Subcutaneous abdominal adipose tissue (tissue), 5 donors: Measurements from ENCODE around the gene ASCC1.
"Not testable (repeated sequence)": the region's sequence is repeated elsewhere in the genome, so short reads cannot be mapped to it uniquely, and the experiment has no call there.

Experiments
- H3K27ac ChIP-seq: one replicate; pipeline ENCODE4 v1.7.0; 2013; ENCODE audit warnings: low read depth, mild to moderate bottlenecking, inconsistent platforms, low read length, moderate library complexity
- H3K27me3 ChIP-seq, 5 donors: one replicate each; pipeline ENCODE4 v1.7.0; 2013; ENCODE audit warnings: low read length in 5 of 5, inconsistent platforms in 1 of 5; ENCODE audit not compliant: control insufficient read depth in 5 of 5, insufficient read depth in 4 of 5
- H3K36me3 ChIP-seq, 5 donors: one replicate each; pipeline ENCODE4 v1.7.0; 2013; ENCODE audit warnings: low read length in 5 of 5; ENCODE audit not compliant: control insufficient read depth in 5 of 5, insufficient read depth in 5 of 5
- H3K4me1 ChIP-seq, 5 donors: one replicate each; pipeline ENCODE4 v1.7.0; 2013; ENCODE audit warnings: low read length in 5 of 5, mild to moderate bottlenecking in 3 of 5, moderate library complexity in 1 of 5; ENCODE audit not compliant: control insufficient read depth in 5 of 5, insufficient read depth in 5 of 5
- H3K4me3 ChIP-seq, 5 donors: one replicate each; pipeline ENCODE4 v1.7.0; 2013; ENCODE audit warnings: low read length in 5 of 5, low read depth in 1 of 5
- H3K9ac ChIP-seq, 5 donors: one replicate each; pipeline ENCODE4 v1.7.0; 2013; ENCODE audit warnings: low read length in 5 of 5, mild to moderate bottlenecking in 4 of 5, moderate library complexity in 3 of 5
- H3K9me3 ChIP-seq, 5 donors: one replicate each; pipeline ENCODE4 v1.7.0; 2013; ENCODE audit warnings: low read length in 5 of 5; ENCODE audit not compliant: control insufficient read depth in 5 of 5
- donor health status: healthy.
- donor health status: healthy.
- donor health status: healthy.
- donor health status: healthy.
- donor health status: healthy.

The ASCC1 gene

DNA sequence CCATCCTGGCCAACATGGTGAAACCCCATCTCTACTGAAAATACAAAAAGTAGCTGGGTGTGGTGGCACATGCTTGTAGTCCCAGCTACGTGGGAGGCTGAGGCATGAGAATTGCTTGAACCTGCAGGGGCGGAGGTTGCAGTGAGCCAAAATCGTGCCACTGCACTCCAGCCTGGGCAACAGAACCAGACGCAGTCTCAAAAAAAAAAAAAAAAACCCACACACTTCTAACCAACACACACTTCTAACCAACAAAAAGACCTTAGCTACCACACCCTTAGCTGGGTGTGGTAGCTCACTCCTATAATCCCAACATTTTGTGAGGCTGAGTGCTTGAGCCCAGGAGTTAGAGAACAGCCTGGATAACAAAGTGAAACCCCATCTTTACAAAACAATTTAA, 93.9 kb downstream of the ASCC1 start:
- no peak overlapping the region for H3K27ac ChIP-seq
- H3K9ac ChIP-seq, result no peak overlapping the region
- H3K4me1 ChIP-seq, result no peaks in the 10 kb centered on the region
- H3K4me3 ChIP-seq, result no peak overlapping the region
- H3K36me3 ChIP-seq, result peaks cover 0 to 6% (median 0%) of the 10 kb centered on the region in 5 donors
- H3K27me3 ChIP-seq, result no peaks in the 10 kb centered on the region
- no peaks in the 10 kb centered on the region for H3K9me3 ChIP-seq

DNA sequence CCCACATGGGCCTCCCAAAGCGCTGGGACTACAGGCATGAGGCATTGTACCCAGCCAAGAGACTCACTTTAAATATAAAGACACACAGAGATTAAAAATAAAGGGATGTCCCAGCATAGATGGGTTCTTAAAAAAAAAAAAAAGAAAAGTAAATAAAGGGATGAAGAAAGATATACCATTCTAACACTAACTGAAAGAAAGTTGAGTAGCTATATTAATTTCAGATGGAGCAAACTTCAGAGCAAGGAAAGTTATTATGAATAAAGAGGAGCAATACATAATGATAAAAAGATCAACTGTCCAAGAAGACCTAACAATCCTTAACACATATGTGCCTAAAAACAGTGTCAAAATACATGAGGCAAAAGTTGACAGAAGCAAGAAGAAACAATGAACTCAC, 94.7 kb downstream of the ASCC1 start:
- no peak overlapping the region for H3K9ac ChIP-seq
- H3K27me3 ChIP-seq, result no peaks in the 10 kb centered on the region
- peaks cover 0 to 3% (median 0%) of the 10 kb centered on the region in 5 donors for H3K36me3 ChIP-seq
- H3K4me3 ChIP-seq, result no peak overlapping the region
- no peaks in the 10 kb centered on the region for H3K4me1 ChIP-seq
- peaks cover 0 to 2% (median 0%) of the 10 kb centered on the region in 5 donors for H3K9me3 ChIP-seq
- no peak overlapping the region for H3K27ac ChIP-seq

DNA sequence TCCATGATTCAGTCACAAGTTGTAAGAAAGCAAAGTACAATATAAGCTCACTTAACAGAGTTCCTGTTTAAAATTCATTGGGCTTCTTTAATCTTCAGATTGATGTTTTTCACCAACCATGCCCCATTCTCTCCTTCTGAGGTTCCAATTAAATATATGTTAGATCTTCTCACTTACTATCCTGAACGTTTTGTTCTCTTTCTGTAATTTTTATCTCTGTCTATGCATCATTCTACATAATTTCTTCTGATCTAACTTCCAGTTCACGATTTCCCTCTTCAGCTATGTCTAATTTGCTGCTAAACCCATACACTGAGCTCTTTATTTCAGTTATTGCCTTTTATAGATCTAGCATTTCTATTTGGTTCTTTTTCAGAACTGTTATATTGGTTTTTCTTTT, 99.7 kb downstream of the ASCC1 start:
- no peak overlapping the region for H3K4me3 ChIP-seq
- H3K4me1 ChIP-seq, result no peaks in the 10 kb centered on the region
- H3K9me3 ChIP-seq, result peaks cover 0 to 2% (median 0%) of the 10 kb centered on the region in 5 donors
- no peak overlapping the region for H3K27ac ChIP-seq
- H3K36me3 ChIP-seq, result peaks cover 0 to 2% (median 0%) of the 10 kb centered on the region in 5 donors
- no peaks in the 10 kb centered on the region for H3K27me3 ChIP-seq
- no peak overlapping the region for H3K9ac ChIP-seq

DNA sequence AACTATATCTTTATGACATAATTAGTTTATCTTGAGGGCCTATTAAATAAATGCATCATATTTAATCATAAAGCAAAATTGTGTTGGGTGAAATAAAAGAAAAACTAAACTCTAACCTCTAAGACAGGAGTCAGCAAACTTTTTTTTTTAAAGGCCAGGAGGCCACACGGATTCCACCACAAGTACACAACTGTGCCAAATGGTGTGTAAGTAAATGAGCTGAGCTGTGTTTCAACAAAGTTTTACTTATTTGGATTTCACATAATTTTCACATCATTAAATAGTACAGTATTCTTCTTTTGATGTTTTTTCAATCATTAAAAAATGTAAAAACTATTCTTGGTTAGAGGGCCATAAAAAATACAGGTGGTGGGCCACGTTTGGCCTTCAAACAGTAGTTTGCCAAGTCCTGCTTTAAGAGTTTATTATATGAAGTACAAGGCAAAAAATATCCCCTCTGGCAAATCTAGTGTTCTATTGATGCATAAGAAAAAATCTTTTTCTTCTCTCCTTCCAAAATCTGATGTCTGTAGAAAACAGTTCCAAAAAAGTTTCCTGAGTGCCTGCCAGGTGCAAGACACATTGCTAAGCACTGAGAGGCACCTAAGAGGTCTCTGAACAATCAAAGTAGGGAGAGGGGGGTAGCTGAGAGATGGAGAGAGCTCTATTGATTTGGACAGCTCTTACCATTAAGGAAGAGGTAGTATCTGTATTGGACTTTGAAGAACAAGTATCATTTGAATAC, 101.2 kb downstream of the ASCC1 start:
- peaks cover 0 to 2% (median 0%) of the 10 kb centered on the region in 5 donors for H3K9me3 ChIP-seq
- H3K4me1 ChIP-seq, result no peaks in the 10 kb centered on the region
- no peaks in the 10 kb centered on the region for H3K27me3 ChIP-seq
- H3K27ac ChIP-seq, result no peak overlapping the region
- no peak overlapping the region for H3K4me3 ChIP-seq
- peaks cover 0 to 3% (median 2%) of the 10 kb centered on the region in 5 donors for H3K36me3 ChIP-seq
- H3K9ac ChIP-seq, result no peak overlapping the region

DNA sequence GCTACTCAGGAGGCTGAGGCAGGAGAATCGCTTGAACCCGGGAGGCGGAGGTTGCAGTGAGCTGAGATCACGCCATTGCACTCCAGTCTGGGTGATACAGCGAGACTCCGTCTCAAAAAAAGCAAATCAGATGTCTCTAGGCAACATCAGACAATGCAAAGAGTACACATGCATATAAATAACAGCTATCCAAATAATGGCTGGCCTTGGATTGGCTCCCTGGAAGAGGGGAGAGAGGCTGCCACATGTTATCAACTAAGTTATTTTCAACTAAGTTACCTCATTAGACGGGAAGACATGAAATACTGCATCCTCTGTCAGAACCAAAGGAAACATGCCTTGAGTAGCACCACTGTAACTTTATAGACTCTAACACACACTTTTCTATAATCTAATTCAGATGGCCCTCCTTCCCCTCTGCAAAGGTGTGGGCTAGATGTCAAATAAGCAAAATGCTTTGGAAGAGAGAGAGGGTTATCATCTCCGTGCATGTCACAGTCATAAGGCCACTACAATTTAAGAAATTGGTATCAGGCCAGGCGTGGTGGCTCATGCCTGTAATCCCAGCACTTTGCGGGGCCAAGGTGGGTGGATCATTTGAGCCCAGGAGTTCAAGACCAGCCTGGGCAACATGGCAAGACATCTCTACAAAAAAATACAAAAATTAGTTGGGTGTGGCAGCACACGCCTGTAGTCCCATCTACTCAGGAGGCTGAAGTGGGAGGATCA, 105.2 kb downstream of the ASCC1 start:
- no peaks in the 10 kb centered on the region for H3K27me3 ChIP-seq
- H3K9me3 ChIP-seq, result no peaks in the 10 kb centered on the region
- H3K4me1 ChIP-seq, result no peaks in the 10 kb centered on the region
- H3K9ac ChIP-seq, result no peak overlapping the region
- H3K27ac ChIP-seq, result no peak overlapping the region
- no peak overlapping the region for H3K4me3 ChIP-seq
- H3K36me3 ChIP-seq, result peaks cover 0 to 3% (median 2%) of the 10 kb centered on the region in 5 donors

DNA sequence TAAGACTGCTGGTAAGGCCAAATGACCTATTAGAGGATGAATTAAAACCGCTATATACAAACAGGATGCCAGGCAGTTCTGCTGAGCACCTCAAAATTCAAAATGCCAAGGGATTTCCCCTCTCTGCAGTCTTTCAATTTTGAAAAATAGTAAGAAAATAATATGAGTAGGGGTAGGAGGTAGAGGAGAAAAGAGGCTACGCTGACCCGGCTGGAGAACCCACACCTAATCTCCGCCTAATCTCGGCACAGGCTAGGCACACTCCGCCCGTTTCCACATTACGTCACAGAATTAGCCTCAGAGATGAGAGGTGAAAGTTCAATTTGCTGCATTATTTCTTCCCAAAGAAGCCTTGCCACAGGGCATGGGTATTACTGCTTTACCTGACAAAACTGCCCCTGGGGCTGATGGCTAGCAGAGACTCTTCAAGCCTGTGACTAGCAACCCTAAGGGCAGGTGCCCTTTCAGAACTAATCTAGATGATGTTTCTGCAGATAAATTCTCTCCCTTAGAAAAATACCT, 106.4 kb downstream of the ASCC1 start:
- H3K9ac ChIP-seq, result no peak overlapping the region
- H3K27me3 ChIP-seq, result no peaks in the 10 kb centered on the region
- H3K4me3 ChIP-seq, result no peak overlapping the region
- peaks cover 0 to 9% (median 0%) of the 10 kb centered on the region in 5 donors for H3K36me3 ChIP-seq
- no peak overlapping the region for H3K27ac ChIP-seq
- H3K9me3 ChIP-seq, result no peaks in the 10 kb centered on the region
- H3K4me1 ChIP-seq, result no peaks in the 10 kb centered on the region

DNA sequence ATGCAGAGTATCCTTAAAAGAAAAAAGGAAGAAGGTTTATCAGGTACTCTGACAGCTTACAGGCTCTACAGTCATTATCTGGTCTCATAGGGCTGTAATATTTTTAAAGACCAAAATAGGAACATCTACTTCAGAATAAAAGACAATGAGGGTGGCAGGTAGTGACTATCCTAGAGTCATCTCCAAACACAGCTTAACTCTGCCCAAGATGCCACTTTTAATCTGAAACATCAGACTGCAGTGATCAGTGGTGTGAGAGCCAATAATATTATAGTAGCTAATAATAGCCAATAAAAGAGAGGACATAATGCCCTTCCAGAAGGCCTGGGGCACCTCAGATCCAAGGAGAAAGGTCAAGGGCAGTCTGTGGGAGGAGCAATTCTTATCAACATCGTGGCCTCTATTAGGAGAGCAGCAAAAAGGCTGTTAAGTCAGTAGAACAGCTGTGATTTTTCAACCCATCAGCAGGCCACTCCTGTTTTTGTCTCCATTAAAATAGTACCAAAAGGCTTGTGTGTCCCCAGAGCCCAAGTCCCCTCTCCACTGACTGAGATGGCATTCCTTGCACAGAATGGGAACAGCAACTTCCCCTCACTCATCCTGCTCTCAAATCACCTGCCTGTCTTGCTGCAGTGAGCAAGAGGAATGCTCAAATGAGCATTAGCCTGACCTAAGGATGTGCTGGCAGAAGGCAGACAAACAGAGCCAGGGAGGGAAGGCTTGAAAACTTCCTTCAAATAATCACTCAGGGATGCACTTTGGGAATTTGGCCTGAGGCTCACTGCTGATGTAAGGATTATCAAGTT, 107.0 kb downstream of the ASCC1 start:
- Histone ChIP-seq H3K36me3 (peaks cover 0 to 9% (median 0%) of the 10 kb centered on the region in 5 donors), H3K27me3 (no peaks in the 10 kb centered on the region), H3K27ac (no peak overlapping the region), H3K9me3 (no peaks in the 10 kb centered on the region), H3K9ac (no peak overlapping the region), H3K4me3 (no peak overlapping the region), H3K4me1 (no peaks in the 10 kb centered on the region)

DNA sequence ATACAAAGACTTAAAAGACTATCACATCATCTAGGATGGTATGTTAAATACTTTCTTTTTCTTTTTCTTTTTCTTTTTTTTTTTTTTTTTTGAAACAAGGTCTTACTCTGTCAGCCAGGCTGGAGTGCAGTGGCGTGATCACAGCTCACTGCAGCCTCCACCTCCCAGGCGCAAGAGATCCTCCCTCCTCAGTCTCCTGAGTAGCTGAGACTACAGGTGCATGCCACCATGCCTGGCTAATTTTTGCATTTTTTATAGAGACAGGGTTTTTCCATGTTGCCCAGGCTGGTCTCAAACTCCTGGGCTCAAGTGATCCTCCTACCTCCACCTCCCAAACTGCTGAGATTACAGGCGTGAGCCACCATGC, 108.1 kb downstream of the ASCC1 start:
- H3K9ac ChIP-seq, H3K27me3 ChIP-seq, H3K4me3 ChIP-seq, H3K4me1 ChIP-seq, H3K27ac ChIP-seq, H3K9me3 ChIP-seq: not testable (repeated sequence)
- H3K36me3 ChIP-seq, result peaks cover 0 to 12% (median 0%) of the 10 kb centered on the region in 5 donors

DNA sequence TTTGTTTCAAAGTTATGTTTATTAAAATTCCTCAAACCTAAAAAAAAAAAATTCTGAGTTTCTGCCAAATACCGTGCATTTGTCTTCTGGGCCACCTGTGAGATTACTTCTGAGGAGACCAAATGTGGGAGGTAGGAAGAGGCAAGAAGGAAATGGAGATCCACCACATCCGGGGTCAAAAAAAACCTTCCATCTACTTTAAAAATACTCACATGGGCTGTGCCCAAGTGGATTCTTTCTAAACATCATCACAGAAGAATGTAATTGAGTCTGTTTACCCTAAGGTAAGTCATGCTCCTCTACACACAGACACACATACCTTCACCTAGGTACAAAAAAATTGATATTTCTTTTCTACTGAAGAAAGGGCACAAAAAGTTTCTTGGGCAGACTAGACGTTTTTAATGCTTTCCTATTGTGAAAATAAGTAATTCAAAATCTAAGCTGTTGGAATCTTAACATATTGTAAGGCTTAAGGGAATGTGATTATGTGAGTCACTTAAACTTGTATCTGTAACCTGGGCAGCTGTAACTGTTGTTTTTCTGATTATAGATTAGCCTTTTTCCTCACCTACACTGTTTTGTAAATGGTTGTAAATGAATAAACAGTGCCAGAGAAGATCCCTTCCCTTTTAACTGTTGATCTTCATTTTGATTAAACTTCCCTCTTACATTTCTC, 108.6 kb downstream of the ASCC1 start:
- Histone ChIP-seq H3K9ac (no peak overlapping the region), H3K9me3 (no peaks in the 10 kb centered on the region), H3K4me3 (no peak overlapping the region), H3K36me3 (peaks cover 0 to 16% (median 2%) of the 10 kb centered on the region in 5 donors), H3K27me3 (no peaks in the 10 kb centered on the region), H3K27ac (no peak overlapping the region), H3K4me1 (no peaks in the 10 kb centered on the region)
